Smooth muscle cell (in vitro differentiated cells): Measurements from ENCODE around the gene NFATC1. TPM values are rescaled to one million over a fixed set of nuclear protein-coding genes. Genes with fewer than 3 reads are reported as not detected.

Source experiments
- DNase-seq: peaks from one replicate; lab custom pipeline; 2025; ENCODE audit not compliant: unreplicated experiment; lab: John Stamatoyannopoulos, UW
- H2AFZ ChIP-seq: fragments of 200-600 bp; sonication (generic); 2 replicates; pipeline ENCODE4 v1.6.0; 2016; ENCODE audit warnings: antibody characterized with exemption, low read depth, mild to moderate bottlenecking
- H3F3A ChIP-seq: fragments of 200-600 bp; sonication (generic); 2 replicates; pipeline ENCODE4 v1.6.0; 2017; ENCODE audit warnings: antibody characterized with exemption, low read depth
- H3K27ac ChIP-seq: fragments of 200-600 bp; sonication (generic); 2 replicates; pipeline ENCODE4 v1.5.1; 2016; ENCODE audit warnings: low read depth, mild to moderate bottlenecking
- H3K27me3 ChIP-seq: fragments of 200-600 bp; sonication (generic); 2 replicates; pipeline ENCODE4 v1.6.1; 2016; ENCODE audit warnings: low read depth, mild to moderate bottlenecking
- H3K36me3 ChIP-seq: fragments of 200-600 bp; sonication (generic); 2 replicates; pipeline ENCODE4 v1.5.1; 2016; ENCODE audit warnings: low read depth
- H3K4me1 ChIP-seq: fragments of 200-600 bp; sonication (generic); 2 replicates; pipeline ENCODE4 v1.5.1; 2016; ENCODE audit warnings: low read depth
- H3K4me2 ChIP-seq: fragments of 200-600 bp; sonication (generic); 2 replicates; pipeline ENCODE4 v1.6.0; 2016; ENCODE audit warnings: mild to moderate bottlenecking
- H3K4me3 ChIP-seq: fragments of 200-600 bp; sonication (generic); 2 replicates; pipeline ENCODE4 v1.5.1; 2016; ENCODE audit warnings: mild to moderate bottlenecking
- H3K79me2 ChIP-seq: fragments of 200-600 bp; sonication (generic); 2 replicates; pipeline ENCODE4 v1.6.0; 2016; ENCODE audit warnings: low read depth, mild to moderate bottlenecking
- H3K9ac ChIP-seq: fragments of 200-600 bp; sonication (generic); 2 replicates; pipeline ENCODE4 v1.6.0; 2016; ENCODE audit warnings: low read depth
- H3K9me3 ChIP-seq: fragments of 200-600 bp; sonication (generic); replicated peaks from 2 replicates; pipeline ENCODE4 v1.5.1; 2016; ENCODE audit warnings: low read depth
- H4K20me1 ChIP-seq: fragments of 200-600 bp; sonication (generic); 2 replicates; pipeline ENCODE4 v1.6.0; 2016; ENCODE audit warnings: low read depth
- WGBS: methylation state at CpG from one replicate; pipeline ENCODE4 v1.1.7; 2016; ENCODE audit warnings: low lambda C conversion rate; 5-methylcytosine and 5-hydroxymethylcytosine counted together
- polyA plus RNA-seq: library from polyadenylated mRNA; unstranded; fragments of >200 nt; fragmentation: Nextera tagmentation; extraction: Ambion mirVana; gene quantifications from 2 replicates; pipeline ENCODE4 v1.2.1, GENCODE V29; 2016
- total RNA-seq: library from RNA; depleted of rRNA; stranded (reverse); fragments of >200 nt; gene quantifications from 2 replicates; pipeline ENCODE4 v1.2.3, GENCODE V29; 2014
- TF ChIP-seq, protein P1 (sequence below): fragments of 200-600 bp; sonication (generic); IDR thresholded peaks from 2 replicates; pipeline ENCODE4 v1.5.1; 2017; ENCODE audit warnings: borderline replicate concordance, mild to moderate bottlenecking, antibody characterized with exemption; ENCODE audit not compliant: insufficient read depth, poor library complexity, severe bottlenecking

NFATC1 gene
- total and polyA plus RNA-seq, 2 experiments from 2014 or later: 13.1 to 19.2 TPM

DNA sequence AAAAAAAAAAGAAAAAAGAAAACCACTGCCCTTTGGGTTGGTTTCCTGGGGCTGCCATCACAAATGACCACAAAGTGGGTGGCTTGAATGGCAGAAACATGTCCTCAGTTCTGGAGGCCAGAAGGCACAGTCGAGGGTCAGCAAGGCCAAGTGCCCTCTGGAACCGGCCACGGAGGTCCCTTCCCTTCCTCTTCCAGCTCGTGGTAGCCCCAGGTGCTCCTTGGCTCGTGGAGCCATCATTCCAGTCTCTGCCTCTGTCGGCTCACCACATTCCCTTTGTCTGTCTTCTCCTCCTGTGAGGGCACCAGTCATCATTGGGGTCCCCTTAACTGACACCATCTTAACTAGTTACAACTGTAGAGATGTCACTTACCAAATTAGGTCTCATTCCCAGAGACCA is 8.5 kb upstream of the NFATC1 start:
- no peaks in the 10 kb centered on the region for H4K20me1 ChIP-seq
- no peak overlapping the region for H3K4me2 ChIP-seq
- H2AFZ ChIP-seq: no peak overlapping the region
- H3K27ac ChIP-seq: no peak overlapping the region
- no peaks in the 10 kb centered on the region for H3F3A ChIP-seq
- TF ChIP-seq, protein P1, sequence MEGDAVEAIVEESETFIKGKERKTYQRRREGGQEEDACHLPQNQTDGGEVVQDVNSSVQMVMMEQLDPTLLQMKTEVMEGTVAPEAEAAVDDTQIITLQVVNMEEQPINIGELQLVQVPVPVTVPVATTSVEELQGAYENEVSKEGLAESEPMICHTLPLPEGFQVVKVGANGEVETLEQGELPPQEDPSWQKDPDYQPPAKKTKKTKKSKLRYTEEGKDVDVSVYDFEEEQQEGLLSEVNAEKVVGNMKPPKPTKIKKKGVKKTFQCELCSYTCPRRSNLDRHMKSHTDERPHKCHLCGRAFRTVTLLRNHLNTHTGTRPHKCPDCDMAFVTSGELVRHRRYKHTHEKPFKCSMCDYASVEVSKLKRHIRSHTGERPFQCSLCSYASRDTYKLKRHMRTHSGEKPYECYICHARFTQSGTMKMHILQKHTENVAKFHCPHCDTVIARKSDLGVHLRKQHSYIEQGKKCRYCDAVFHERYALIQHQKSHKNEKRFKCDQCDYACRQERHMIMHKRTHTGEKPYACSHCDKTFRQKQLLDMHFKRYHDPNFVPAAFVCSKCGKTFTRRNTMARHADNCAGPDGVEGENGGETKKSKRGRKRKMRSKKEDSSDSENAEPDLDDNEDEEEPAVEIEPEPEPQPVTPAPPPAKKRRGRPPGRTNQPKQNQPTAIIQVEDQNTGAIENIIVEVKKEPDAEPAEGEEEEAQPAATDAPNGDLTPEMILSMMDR: no peak
- no peak overlapping the region for H3K4me3 ChIP-seq
- H3K36me3 ChIP-seq: no peaks in the 10 kb centered on the region
- H3K79me2 ChIP-seq: no peaks in the 10 kb centered on the region
- DNase-seq: no peak
- 80% methylated on average over 6 of the region's 6 CpGs for WGBS
- no peaks in the 10 kb centered on the region for H3K4me1 ChIP-seq
- H3K27me3 ChIP-seq: peaks cover 11% of the 10 kb centered on the region
- H3K9me3 ChIP-seq: no peaks in the 10 kb centered on the region
- no peak overlapping the region for H3K9ac ChIP-seq

DNA sequence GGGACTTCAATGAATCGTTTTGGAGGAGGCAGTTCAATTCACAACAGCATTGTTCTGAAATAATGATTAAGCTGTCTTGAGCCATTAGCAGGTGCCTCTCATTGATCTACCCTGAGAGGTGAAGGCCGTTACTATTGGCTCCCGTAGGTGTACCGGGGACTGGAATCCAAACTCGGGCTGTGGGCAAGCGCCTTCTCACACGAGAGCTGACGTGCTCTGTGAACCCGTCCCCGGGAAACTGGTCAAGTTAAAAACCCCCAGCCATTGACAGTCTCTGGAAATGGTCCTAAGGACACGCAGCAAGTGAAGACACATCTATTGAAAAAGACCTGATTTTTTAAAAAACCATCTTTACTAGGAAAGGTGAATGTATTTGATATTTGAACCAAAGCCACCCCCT is 8.1 kb upstream of the NFATC1 start:
- Histone ChIP-seq H3K4me3 (no peak overlapping the region), H3K9ac (no peak overlapping the region), H3K36me3 (no peaks in the 10 kb centered on the region), H3K27ac (no peak overlapping the region), H3K4me1 (no peaks in the 10 kb centered on the region), H3F3A (no peaks in the 10 kb centered on the region), H3K4me2 (no peak overlapping the region), H3K27me3 (peaks cover 11% of the 10 kb centered on the region), H2AFZ (no peak overlapping the region), H3K9me3 (no peaks in the 10 kb centered on the region), H3K79me2 (no peaks in the 10 kb centered on the region), H4K20me1 (no peaks in the 10 kb centered on the region)
- DNase-seq: no peak
- WGBS: 84% methylated on average over 11 of the region's 11 CpGs
- TF ChIP-seq, protein P1: no peak

DNA sequence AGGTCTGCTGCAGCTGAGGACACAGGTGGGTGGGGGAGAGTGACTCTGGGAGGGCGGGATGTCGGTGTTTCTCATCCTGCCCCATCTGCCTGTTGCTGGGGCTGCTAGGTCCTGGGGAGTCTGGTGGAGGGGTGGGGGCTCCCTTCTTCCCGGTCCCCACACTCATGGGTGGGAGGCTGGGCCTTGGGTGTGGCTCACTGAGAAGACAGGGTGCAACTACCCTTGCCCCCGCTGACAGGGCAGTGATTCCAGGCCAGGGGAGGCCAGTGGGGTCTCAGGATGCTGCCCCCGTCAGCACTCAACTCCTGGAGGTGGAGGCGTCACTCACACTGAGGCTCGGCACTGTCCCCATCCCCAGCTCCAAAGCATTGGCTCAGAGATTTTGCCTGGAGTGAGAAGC is 7.7 kb upstream of the NFATC1 start:
- H2AFZ ChIP-seq: no peak overlapping the region
- H3K9ac ChIP-seq: no peak overlapping the region
- no peaks in the 10 kb centered on the region for H3K79me2 ChIP-seq
- H3K9me3 ChIP-seq: no peaks in the 10 kb centered on the region
- no peaks in the 10 kb centered on the region for H3K4me1 ChIP-seq
- 86% methylated on average over 3 of the region's 7 CpGs for WGBS
- no peak overlapping the region for H3K27ac ChIP-seq
- TF ChIP-seq, protein P1: no peak
- peaks cover 3% of the 10 kb centered on the region for H3F3A ChIP-seq
- no peak overlapping the region for H3K4me2 ChIP-seq
- no peaks in the 10 kb centered on the region for H4K20me1 ChIP-seq
- H3K4me3 ChIP-seq: no peak overlapping the region
- peaks cover 11% of the 10 kb centered on the region for H3K27me3 ChIP-seq
- H3K36me3 ChIP-seq: no peaks in the 10 kb centered on the region
- DNase-seq: no peak

DNA sequence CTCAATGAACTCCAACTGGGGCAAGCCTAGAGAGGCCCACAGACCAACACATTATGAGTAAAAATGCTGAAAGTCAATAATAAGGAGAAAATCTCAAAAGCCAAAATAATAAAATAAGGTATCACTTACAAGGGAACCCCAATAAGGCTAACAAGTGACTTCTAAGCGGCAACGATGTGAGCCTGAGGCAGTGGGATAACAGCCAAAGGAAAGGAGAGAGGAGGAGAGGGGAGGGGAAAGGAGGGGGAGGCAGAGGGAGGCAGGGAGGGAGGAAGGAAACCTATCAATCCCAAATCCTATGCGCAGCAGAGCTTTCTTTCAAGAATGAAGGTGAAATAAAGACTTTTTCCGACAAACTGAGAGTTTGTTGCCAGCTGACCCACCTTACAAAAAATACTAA is 6.0 kb upstream of the NFATC1 start:
- Histone ChIP-seq H3K4me3 (no peak overlapping the region), H3K9ac (no peak overlapping the region), H3K4me1 (no peaks in the 10 kb centered on the region), H3K9me3 (no peaks in the 10 kb centered on the region), H3K36me3 (no peaks in the 10 kb centered on the region), H4K20me1 (no peaks in the 10 kb centered on the region), H3K27me3 (peaks cover 11% of the 10 kb centered on the region), H3K79me2 (no peaks in the 10 kb centered on the region), H2AFZ (no peak overlapping the region), H3K27ac (no peak overlapping the region), H3F3A (peaks cover 4% of the 10 kb centered on the region), H3K4me2 (no peak overlapping the region)
- TF ChIP-seq, protein P1: no peak
- 52% methylated on average over 4 of the region's 4 CpGs for WGBS
- DNase-seq: no peak
